Activated T-helper 1 cell treated with Interleukin-2 at 50 U/mL for 16 hours (primary cell): ENCODE data around the gene LZTS2.

ENCODE experiments used
- DNase-seq: peaks from one replicate; pipeline ENCODE4 v3.0.0-alpha.2; 2020; ENCODE audit warnings: low read depth

LZTS2 gene

DNA sequence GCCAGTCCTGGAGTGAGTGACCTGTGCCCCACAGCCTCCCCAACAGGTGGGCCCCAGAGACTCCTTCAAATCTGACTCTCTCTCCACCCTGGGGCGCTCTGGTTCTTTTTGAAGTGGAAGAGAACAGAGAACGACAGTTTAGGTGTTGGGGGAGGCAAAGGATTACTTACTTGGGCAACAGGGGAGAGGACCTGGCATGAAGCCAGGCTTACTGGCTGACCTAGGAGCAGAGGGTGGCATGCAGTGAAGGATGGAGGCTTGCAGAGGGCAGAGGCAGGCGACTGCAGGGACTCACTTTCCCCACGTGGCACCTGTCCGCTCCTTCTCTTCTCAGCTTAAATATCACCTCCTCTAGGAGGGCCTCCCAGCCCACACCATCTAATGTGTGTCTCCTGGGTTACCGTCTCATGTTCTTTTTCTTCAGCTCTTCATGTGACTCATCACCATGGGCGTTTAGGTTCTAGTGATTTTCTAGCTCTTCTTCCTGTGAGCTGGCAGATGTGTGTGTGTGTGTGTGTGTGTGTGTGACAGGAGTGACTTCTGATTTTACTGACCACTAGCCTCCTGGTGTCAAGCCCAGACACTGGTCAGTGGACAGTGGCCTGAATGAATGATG, 15.5 kb downstream of the LZTS2 start:
- DNase-seq, result no peak

DNA sequence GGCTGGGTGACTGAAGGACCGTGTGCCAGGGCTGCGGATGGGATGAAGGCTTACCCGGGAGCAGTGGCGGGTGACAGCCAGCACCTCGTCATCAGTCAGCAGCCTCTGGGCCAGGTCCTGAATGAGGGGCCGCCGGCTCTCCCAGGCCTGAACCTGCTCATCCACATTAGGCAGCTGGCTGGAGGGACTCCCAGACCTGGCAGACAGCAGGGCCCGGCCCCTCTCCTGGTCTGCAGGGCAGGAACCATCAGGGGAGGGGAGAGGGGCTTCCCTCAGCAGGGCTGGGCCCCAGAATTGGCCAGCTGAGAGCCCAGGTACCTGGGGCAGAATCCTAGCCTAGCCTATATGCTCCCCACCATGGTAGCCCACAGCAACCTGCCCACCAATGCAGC, 16.0 kb downstream of the LZTS2 start:
- no peak for DNase-seq

DNA sequence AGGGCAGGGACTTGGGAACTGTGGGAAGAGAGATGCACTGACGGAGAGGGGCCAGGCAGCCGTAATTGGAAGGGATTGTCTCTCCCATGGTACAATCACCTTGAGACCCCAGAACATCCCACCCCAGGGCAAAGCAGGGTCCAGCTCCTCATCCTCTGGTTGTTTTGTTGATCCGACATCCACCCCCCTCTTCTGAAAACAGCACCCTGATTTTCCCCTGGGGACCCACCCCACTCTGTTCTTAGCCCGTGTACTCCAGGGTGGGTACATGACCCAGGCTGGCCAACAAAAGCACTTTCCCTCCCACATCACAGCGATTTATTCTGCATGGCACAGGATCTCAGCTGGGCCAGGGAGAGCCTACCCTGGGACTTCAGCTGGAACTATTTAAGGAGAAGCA, 17.2 kb downstream of the LZTS2 start:
- DNase-seq, result no peak

DNA sequence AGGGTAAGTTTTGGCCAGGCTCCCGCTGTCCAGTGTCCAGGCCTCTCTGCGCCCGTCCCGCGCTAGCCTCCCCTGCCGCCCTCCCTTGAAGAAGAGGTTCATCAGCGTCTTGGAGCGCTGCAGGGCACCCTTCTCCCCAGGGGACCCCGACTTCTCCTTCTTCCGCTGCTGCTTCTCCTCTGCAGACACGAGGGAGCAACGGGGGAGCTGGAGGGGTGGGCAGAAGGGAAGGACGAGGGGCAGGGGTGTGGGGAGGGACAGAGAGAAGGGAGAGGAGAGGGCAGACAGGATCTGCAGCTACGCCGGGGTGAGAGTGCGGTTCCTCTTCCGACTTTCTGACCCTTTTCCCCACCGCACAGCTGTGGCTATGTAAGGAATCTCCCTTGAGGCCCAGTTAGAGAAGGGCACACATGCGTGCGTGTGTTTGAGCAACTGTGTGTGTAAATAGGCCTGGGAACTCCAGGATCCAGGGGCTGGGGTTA, 18.6 kb downstream of the LZTS2 start:
- no peak for DNase-seq

DNA sequence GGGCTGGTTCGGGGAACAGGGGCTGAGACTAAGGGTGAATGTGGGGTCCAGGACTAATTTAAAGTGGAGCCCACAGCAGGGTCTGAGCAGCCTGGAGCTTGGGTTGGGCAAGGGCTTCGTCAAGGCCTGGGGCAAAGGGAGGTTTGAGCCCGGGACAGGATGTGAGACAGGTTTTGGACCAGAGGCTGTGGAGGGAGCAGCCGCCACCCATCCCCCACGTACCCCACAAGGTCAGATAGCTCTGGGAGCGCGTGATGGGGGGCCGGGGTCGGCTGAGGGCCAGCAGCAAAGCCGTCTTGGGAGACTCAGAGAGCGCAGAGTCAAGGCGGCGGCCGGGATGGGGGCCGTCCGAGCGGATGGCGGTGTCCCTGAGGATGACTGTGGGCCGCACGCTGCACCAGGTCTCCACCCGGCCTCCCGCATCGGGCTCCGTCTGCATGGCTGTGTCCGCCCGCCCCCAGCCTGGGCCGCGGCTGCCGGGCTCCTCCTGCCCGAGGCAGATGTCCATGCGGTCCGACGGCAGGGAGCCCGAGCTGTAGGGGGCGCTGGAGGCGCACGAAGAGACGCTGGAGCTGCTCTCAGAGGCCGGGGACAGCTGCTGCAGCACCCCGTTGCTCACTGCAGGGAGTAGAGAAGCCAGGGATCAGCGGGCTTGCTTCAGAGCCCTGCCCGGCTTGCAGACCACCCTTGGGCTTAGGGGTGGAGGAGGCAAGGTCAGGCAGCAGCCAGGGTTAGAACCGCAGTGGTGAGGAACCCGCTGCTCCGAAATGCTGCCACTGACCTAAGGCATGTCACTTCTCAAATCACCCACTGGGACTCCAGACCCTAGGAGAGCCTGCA, 19.2 kb downstream of the LZTS2 start:
- peak; percentile 57 for DNase-seq

DNA sequence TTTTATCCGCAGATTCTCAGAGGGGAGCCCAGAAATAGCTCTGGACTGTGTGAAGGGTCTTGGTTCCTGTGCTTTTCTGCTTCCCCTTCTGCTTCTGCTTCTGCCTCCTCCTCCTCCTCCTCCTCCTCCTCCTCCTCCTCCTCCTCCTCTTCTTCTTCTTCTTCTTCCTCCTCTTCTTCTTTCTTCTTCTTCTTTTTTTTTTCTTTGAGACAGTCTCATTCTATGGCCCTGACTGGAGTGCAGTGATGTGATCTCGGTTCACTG, 19.8 kb downstream of the LZTS2 start:
- DNase-seq, result no peak

DNA sequence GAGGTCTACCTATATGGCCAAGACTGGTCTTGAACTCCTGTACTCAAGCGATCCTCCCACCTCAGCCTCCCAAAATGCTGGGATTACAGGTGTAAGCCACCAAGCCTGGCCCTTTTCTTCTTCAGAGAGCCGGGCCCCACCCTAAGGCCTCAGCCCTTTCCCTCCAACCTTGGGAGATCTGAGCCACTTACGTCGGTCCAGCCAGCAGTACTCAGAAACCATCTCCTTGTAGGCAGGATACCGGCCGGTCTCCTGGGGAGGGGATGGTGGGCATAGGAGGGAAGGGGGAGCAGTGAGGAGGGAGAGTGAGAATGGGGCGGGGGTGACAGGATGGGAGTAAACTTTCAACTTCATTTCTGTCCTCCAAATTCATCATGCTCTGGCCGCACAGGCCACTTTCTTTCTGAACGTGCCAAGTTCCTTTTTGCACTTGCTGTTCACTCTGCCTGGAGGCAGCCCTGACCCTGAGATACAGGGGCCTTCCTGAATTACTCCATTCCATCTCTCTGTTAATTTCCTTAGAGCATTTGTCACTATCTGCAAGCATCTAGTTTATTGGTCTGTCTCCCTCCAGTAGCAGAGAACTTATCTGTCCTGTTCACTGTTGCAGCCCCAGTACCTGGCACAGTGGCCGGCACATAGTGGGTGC, 20.9 kb downstream of the LZTS2 start:
- DNase-seq, result no peak

DNA sequence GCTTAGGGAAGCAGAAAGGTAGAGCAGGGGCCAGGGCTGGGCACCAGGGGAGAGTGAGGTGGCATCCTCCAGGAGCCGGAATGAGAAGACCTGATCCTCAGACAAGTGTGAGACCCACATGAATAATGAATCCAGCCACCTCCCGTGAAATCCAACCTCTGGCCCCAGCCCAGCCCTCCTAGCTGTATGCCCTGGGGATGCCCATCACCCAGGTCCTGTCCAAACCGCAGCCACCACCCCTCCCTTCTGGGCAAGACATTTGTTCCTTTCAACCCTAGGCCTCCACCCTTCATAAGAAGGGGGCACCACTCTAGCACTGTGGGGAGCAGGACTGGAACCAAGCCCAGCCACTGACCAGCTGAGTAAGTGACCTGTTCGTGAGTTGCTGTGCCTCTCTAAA, 21.6 kb downstream of the LZTS2 start:
- no peak for DNase-seq

DNA sequence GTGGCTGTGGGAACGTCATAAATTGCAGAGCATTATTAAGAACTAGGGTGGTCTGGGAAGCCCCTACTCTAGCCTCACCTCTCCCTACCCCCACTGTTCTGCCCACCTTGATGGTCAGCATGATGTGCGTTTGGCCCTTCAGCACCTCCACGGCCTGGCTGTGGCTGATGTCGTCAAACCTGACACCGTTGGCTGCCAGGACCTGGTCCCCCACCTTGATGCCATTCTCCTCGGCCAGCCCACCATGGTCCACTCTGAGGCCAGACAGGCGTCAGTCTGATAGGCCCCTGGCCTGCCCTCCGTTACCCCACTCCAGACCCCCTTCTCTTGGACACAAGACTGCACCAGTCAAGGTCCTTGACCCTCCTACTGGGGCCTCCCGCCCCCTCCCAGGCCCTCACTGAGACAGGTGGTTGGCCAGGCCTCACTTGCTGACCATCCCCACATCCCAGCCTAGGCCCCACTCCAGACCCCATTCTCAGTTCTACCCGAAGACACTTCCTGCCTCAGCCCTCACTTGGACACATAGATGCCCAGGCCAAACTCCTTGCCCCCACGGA, 22.2 kb downstream of the LZTS2 start:
- DNase-seq, result no peak

DNA sequence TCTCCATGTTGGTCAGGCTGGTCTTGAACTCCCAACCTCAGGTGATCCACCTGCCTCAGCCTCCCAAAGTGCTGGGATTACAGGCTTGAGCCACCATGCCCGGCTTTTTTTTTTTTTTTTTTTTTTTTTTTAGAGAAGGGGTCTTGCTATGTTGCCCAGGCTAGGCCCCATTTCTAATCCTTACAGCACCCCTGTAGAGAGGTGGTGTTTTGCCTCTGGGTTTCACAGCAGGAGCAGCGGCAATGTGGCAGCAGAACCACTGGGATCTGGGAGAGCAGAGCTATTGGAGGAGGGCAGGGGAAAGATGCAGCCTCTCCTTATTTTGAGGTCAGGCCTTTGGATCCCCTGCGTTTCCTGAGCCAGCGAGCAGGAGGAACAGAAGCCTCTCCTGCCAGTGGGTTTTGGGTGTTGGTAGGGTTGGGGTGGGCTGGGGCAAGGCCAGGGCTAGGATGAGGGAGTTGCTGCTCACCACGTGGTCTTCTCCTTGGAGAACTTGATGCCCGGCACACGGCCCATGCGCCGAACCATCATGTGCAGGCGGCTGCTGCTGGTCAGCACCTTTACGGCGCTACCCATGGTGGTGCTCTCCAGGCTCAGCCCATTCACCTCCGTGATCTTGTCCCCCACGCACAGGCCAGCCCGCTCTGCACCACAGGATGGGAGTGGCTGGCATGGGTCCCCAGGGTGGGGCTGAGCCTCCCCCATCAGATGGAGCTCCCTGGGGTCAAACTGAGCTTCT, 23.5 kb downstream of the LZTS2 start:
- no peak for DNase-seq

DNA sequence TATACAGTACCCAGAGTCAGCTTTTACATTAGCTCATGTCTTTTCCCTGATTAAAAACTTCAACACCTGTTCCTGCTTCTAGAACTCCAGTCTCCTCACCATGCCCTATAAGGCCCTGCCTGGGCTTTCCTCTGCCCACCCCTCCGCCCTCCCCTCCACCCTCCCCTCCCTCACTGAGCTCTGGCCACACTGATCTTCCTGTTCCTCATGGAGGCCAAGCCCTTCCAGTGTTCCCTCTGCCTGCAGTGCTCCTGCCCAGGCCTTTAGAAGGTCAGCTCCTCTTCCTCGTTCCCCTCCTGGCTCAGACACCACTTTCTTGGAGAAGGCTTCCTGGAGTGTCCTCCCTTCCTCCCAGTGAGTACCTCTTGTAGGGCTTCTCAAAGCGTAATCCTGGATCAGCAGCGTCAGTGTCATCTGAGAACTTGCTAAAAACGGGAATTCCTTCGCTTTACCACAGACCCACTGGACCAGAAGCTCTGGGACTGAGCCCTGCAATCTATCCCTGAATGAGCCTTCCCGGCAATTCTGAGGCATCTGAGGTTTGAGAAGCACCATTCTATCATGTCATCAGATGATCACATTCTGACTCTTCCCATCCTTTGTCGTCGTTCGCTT, 27.6 kb downstream of the LZTS2 start:
- no peak for DNase-seq

DNA sequence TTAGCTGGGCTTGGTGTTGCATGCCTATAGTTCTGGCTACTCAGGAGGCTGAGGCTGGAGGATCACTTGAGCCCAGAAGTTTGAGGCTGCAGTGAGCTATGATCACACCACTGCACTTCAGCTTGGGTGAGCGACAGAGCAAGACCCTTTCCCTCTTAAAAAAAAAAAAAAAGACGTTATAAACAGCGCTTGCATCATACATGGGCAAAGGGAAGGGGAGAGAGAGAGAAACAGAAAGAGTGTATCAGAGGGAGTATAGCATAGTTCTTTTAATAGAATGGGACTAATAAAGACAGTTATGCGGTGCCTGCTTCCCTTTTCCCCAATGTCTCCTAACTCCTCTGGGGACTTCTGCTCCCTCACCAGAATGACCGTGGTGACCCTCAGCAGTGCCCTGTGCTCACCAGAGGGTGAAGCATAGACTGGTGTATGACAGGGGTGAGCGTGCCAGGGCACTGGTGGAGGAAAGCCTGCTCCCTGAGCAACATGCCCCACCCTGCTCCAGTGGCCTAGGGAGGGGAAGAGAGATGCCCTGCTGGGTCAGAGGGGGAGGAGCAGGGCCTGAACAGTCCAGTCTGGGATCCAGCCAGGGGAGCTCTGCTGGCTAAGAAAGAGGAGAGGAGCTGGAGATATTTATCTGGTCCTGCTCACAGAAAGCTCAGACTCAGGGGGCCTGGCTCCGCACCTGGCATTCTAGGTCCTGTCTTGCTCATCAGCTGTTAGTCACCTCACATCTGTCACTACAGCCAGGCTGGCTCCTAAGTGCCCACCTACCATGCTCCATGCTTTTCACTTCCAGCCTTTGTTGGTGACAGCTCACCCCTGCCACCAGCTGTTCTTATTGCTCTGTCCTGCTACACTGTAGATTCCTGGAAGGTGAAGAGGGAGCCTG, 29.1 kb downstream of the LZTS2 start:
- DNase-seq, result no peak

DNA sequence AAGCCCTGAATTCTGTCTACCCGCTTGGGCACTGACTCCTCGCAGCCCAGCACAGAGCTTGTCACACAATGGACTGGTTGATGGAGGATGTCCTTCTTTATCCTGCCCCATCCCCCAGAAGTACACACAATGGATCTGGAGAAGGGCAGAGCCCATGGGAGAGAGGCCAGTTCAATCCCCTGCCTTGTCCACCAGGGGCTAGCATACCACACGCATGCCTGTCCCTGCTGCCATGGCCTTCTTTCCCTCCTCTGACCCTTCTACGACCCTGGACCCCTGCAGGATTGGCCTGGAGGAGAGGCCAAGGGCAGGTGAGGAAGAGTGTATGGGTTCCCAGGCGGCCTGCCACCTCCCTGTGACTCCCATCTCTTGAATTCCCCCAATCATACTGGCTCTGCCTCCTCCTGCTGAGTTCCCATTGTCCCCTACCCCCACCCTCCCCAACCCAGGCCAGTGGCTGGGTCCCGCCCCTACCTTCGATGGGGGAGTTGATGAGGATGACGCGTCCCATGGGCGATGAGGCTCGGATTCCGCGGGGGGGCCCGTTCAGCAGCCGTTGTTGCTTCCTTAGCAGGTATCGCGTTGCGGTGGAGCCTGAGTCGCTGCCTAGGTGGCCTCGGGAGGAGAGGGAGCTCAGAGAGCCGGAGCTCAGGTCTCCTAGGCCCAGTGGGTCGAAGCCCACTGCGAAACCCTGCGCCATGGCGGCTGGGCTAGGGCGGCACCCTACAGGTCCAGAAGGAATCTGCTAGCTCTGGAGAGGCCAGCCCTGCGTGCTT, 30.1 kb downstream of the LZTS2 start:
- no peak for DNase-seq

DNA sequence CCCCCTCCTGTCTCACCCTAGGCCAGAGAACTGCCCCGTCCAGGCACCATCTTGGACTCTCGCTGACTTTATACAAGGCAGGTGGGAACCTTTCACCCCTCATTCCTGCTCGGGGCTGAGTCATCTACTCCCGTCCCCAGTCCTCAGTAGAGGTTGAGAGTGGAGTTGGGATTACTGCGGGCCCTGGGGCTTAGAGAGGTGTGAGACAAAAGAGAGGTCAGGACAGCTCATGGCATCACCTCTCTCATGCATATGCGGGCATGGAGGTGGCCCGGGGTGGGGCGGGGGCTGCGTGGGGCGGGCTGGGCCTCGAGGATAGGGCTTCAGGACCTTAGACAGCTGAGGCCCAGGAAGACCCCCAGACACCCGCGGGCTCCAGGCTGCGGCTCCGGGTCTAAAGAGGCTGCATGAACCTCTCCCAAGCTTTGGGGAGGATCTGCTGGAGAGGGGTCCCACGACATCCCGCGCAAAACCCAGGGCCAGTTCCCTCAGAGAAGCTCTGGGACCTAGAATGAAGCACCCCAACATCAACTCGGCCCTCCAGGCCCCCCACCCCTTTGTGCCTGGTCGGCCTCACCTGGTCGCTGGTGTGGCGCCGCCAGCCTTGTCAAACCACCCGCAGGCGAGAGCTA, 31.0 kb downstream of the LZTS2 start:
- no peak for DNase-seq

DNA sequence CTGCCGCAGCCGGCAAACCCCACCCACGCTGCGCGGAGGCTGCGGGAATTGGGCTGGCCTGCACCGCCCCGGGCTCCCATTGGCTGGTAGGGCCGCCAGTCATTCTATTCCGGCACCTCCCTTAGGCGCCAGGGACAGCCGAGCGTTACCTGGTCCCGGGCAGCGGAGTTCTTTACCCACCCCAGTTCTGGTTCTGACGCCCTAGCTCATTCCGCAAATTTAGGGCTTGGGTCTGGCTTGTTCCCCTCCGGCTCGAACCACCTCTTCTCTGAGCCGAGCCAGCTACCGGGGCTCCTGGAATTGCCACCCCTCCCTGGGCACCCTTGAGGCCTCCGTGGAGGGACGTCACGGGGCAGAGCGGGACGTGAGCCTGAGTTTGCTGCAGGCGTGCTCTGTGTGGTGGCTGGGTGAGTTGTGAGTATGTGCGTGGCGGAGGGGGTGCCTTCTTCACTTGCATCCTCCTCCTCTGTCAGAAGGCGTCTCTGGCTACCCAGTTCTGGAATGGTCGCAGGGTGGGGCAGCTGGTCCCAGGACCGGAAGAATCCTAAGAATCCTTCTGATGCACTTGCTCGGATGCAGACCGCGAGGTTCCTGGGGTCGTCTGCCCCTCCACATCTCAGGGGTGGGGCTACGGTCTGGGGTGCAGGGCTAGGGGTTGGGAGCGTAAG, 31.7 kb downstream of the LZTS2 start, which contains the start of the genes PDZD7 and SFXN3:
TSS of gene PDZD7 (minus strand) at position 2 of the 668 bp plus-strand sequence. CDS start 910 bp downstream, outside the sequence.
TSS of gene SFXN3 (plus strand) at position 107 of the 668 bp plus-strand sequence. CDS start 3,461 bp downstream, outside the sequence.
- DNase-seq, result peak; percentile 94

DNA sequence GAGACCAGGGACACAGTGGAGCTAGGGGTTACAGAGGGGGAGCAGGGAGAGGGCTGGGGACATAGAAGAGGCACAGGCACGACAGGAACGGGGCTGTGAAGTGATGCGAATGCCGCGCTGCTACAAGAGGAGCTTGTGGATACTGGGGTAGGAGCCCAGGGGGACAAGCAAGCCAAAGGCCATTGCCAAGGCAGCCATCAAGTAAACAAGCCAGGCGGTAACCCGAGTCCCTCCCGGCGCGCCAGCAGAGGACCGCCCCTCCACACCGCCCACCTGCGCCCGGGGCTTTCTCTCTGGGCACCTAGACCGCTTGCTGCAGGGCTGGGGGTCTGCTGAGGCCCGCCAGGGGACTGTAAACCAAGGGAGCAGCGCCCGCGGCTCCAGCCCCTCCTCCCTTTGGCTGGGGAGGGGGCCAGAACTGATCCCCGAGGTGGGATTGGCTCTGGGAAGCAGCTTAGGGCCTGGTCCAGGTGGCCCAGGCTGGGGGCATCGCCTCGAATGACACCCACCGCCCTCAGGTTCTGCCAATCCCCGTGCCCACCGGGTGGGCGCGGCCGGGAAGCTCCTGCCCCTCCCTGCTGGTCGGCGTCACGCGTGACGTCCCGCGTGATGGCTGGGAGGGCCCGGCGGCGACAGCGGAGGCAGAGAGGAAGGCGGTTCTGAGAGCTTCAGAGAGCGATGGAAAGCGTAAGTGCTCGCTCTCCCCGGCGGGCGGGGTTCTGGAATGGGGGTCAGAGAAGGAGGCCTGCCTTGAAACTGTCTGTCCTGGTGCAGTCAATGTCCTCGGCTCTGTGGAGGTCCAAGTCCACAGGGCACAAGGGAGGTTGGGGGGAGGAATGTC, 32.4 kb downstream of the LZTS2 start:
- DNase-seq, result peak; percentile 73

DNA sequence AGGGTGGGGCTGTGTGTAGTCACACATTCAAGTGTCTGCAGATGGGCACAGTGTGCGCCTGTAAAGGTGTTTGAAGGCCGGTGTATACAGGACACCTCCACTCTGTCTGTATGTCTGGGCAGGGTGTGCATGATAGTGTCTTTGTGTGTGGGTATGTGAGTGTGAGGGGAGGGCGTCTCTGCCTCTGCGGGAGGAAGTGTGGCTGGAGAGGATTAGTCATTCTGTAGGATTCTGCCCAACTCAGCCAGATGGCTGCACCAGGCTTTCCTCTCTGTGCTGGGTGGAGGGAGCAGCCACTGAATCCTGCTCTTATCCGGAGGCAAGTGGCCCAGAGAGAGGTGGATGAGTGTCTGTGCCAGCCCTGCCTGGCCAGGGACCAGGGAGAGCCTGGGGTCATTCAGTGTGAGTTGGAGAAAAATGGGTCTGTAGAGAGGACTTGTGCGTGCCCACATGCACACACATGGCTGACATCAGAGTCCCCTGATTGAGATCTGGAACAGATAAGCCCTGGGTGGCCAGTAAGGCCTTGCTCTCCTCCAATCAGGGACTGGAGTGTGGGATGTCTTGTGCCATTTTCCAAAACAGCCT, 33.1 kb downstream of the LZTS2 start:
- DNase-seq, result peak; percentile 30
